Retinal pigment epithelial cell (primary cell): ENCODE data around the gene CH25H.
"Not testable (repeated sequence)": the region's sequence is repeated elsewhere in the genome, so short reads cannot be mapped to it uniquely, and the experiment has no call there.

ENCODE experiments used
- DNase-seq: peaks from one replicate; pipeline ENCODE4 v3.0.0-alpha.2; 2010; ENCODE audit warnings: low read depth
- H3K4me3 ChIP-seq: 2 replicates; pipeline ENCODE4 v1.5.1; 2011; ENCODE audit warnings: mild to moderate bottlenecking, low read length, control low read depth, moderate library complexity
- TF ChIP-seq, protein P1 (sequence below): conservative IDR thresholded peaks from 2 replicates; pipeline ENCODE4 v1.5.1; 2011; ENCODE audit warnings: low read depth, low read length, control low read depth, inconsistent platforms

The CH25H gene

GRCh38 chr10:89182894-89183293 is 24.2 kb downstream of the CH25H start:
- H3K4me3 ChIP-seq = no peak overlapping the region
- no peak for DNase-seq
- TF ChIP-seq, protein P1, sequence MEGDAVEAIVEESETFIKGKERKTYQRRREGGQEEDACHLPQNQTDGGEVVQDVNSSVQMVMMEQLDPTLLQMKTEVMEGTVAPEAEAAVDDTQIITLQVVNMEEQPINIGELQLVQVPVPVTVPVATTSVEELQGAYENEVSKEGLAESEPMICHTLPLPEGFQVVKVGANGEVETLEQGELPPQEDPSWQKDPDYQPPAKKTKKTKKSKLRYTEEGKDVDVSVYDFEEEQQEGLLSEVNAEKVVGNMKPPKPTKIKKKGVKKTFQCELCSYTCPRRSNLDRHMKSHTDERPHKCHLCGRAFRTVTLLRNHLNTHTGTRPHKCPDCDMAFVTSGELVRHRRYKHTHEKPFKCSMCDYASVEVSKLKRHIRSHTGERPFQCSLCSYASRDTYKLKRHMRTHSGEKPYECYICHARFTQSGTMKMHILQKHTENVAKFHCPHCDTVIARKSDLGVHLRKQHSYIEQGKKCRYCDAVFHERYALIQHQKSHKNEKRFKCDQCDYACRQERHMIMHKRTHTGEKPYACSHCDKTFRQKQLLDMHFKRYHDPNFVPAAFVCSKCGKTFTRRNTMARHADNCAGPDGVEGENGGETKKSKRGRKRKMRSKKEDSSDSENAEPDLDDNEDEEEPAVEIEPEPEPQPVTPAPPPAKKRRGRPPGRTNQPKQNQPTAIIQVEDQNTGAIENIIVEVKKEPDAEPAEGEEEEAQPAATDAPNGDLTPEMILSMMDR = no peak

- TF ChIP-seq, protein P1 = no peak
- no peak overlapping the region for H3K4me3 ChIP-seq
- no peak for DNase-seq
These were observed 31.3 kb downstream of the CH25H start for GRCh38 chr10:89175816-89176215.

GRCh38 chr10:89173075-89173474 is 34.0 kb downstream of the CH25H start:
- TF ChIP-seq, protein P1 = no peak
- H3K4me3 ChIP-seq = no peak overlapping the region
- no peak for DNase-seq

GRCh38 chr10:89171996-89172395 is 35.1 kb downstream of the CH25H start:
- H3K4me3 ChIP-seq = no peak overlapping the region
- DNase-seq = no peak
- TF ChIP-seq, protein P1 = no peak

- TF ChIP-seq, protein P1 = no peak
- H3K4me3 ChIP-seq = no peak overlapping the region
- DNase-seq = no peak
These were observed 35.7 kb downstream of the CH25H start for GRCh38 chr10:89171263-89171872.

- H3K4me3 ChIP-seq = not testable (repeated sequence)
These were observed 38.7 kb downstream of the CH25H start for GRCh38 chr10:89168354-89168900.

DNA sequence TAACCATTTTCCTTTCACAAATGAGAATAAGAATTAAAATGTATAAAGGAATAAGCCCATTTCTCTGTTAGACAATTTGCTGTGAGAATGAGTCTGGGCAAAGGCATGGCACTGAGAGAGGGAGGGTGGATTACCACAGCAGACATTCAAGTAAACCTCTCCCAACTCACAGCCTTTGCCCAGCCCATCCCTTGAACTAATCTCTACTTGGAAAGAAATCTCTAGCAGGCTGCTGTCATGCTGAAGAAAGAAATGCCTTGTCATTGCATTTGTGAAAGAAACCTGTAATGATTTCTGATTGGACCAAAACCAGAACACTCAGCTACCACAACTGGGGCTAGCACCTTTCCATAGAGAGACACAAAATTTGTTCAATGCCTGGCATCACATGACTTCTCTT is 39.2 kb downstream of the CH25H start:
- no peak for DNase-seq
- TF ChIP-seq, protein P1 = no peak
- H3K4me3 ChIP-seq = no peak overlapping the region

More at GRCh38 chr10:89168354-89168900, 38.7 kb downstream of the CH25H start:
- DNase-seq = not testable (repeated sequence)
